K562 (cell line): ENCODE measurements around the gene SYNPO. TPM values are rescaled to one million over a fixed set of nuclear protein-coding genes. Genes with fewer than 3 reads are reported as not detected.

Experiments
- ATAC-seq: fragments of 200-7000 bp; cut with Tn5 transposase; 3 replicates; pipeline ENCODE4 v1.9.1; 2020; ENCODE audit warnings: moderate library complexity
- BruUV-seq: library from RNA; stranded (reverse); fragments of 400-500 nt; replicated peaks from 2 replicates; lab custom pipeline; 2021; lab: Mats Ljungman, UMichigan
- CTCF ChIA-PET: fragments of 300-600 bp; formaldehyde crosslinking; extraction: SDS; loops from one replicate; lab custom pipeline; 2021; ENCODE audit warnings: low intra/inter-chr PET ratio; lab: Yijun Ruan, JAX
- POLR2A ChIA-PET: fragments of 300-600, 350-650 bp; sonication (Branson Sonifier 250); formaldehyde crosslinking; extraction: SDS; loops from one replicate; lab custom pipeline; 2021; ENCODE audit warnings: antibody characterized with exemption, inconsistent platforms; lab: Yijun Ruan, JAX
- DNase-seq, 4 experiments: peaks; one replicate each; pipeline versions ENCODE4 v3.0.0 to v3.0.0-alpha.2; 2011 to 2018; ENCODE audit warnings: low spot score in 3 of 4, mixed read lengths in 3 of 4; ENCODE audit errors: extremely low read depth in 1 of 4
- FAIRE-seq: peaks from 2 replicates; lab custom pipeline; 2011; peaks lifted over from hg19 to GRCh38; lab: Jason Lieb, UNC
- H2AFZ ChIP-seq: 2 replicates; pipeline ENCODE4 v1.6.0; 2011; ENCODE audit warnings: low read depth, low read length, control low read depth, inconsistent platforms
- H3K27ac ChIP-seq: fragments of 200-600 bp; 3 replicates; pipeline ENCODE4 v1.8.0; 2011; ENCODE audit warnings: low read depth, mild to moderate bottlenecking, control low read depth, inconsistent platforms, low read length, moderate library complexity, mixed read lengths; ENCODE audit errors: extremely low read depth
- H3K27me3 ChIP-seq, 2 experiments: fragments of 300-600 bp in 1 of 2; 2 replicates in 1 of 2; 3 replicates in 1 of 2; pipeline versions ENCODE4 v1.6.0 to v1.8.0; 2011; ENCODE audit warnings: inconsistent platforms in 2 of 2, low read length in 2 of 2, mild to moderate bottlenecking in 1 of 2, mixed read lengths in 1 of 2, moderate library complexity in 1 of 2; ENCODE audit not compliant: control insufficient read depth in 2 of 2, insufficient read depth in 2 of 2
- H3K36me3 ChIP-seq: fragments of 300-600 bp; 3 replicates; pipeline ENCODE4 v1.8.0; 2011; ENCODE audit warnings: mild to moderate bottlenecking, low read length, inconsistent platforms; ENCODE audit not compliant: control insufficient read depth, insufficient read depth
- H3K4me1 ChIP-seq, 2 experiments: fragments of 200-600 bp in 1 of 2; replicated peaks in 1 of 2; 2 replicates in 1 of 2; 3 replicates in 1 of 2; pipeline versions ENCODE4 v1.5.1 to v1.8.0; 2011; ENCODE audit warnings: inconsistent platforms in 2 of 2, low read length in 2 of 2, mild to moderate bottlenecking in 1 of 2, mixed read lengths in 1 of 2, moderate library complexity in 1 of 2; ENCODE audit not compliant: control insufficient read depth in 2 of 2, insufficient read depth in 2 of 2
- H3K4me2 ChIP-seq: 2 replicates; pipeline ENCODE4 v1.6.1; 2011; ENCODE audit warnings: low read length, control low read depth, inconsistent platforms, mixed read lengths; ENCODE audit not compliant: insufficient read depth
- H3K4me3 ChIP-seq: fragments of 200-600 bp; sonication (generic), shearing (Covaris generic); 2 replicates; pipeline ENCODE4 v1.5.1; 2016; ENCODE audit warnings: control low read depth, inconsistent platforms
- H3K79me2 ChIP-seq: fragments of 200-600 bp; 3 replicates; pipeline ENCODE4 v1.8.0; 2011; ENCODE audit warnings: low read length, inconsistent platforms; ENCODE audit not compliant: control insufficient read depth, insufficient read depth
- H3K9ac ChIP-seq, 2 experiments: 2 replicates each; pipeline versions ENCODE4 v1.6.0 to v1.6.1; 2011; ENCODE audit warnings: low read depth in 2 of 2, low read length in 2 of 2, control low read depth in 1 of 2, inconsistent platforms in 1 of 2, mild to moderate bottlenecking in 1 of 2, mixed read lengths in 1 of 2; ENCODE audit not compliant: insufficient read depth in 1 of 2
- H3K9me1 ChIP-seq: one replicate; pipeline ENCODE4 v1.6.0; 2011; ENCODE audit warnings: inconsistent platforms, mild to moderate bottlenecking, low read length, moderate library complexity; ENCODE audit not compliant: control insufficient read depth, insufficient read depth
- H3K9me3 ChIP-seq: replicated peaks from 2 replicates; pipeline ENCODE4 v1.5.1; 2011; ENCODE audit warnings: low read depth, low read length, inconsistent platforms; ENCODE audit not compliant: control insufficient read depth, insufficient read depth
- H4K20me1 ChIP-seq: replicated peaks from 2 replicates; pipeline ENCODE4 v1.6.1; 2011; ENCODE audit warnings: low read length, inconsistent platforms, mixed read lengths; ENCODE audit not compliant: control insufficient read depth, insufficient read depth
- ELF4 ChIP-seq: fragments of 450-650 bp; formaldehyde crosslinking; IDR thresholded peaks from 2 replicates; pipeline ENCODE4 v1.4.0; 2022; ENCODE audit warnings: missing genetic modification characterization
- MCM7 ChIP-seq, 2 experiments: fragments of 450-650 bp; IDR thresholded peaks; 2 replicates each; pipeline ENCODE4 v1.6.1; 2016 to 2018
- RAD51 ChIP-seq: fragments of 450-650 bp; IDR thresholded peaks from 2 replicates; pipeline ENCODE4 v1.7.1; 2016; ENCODE audit warnings: low read depth, mild to moderate bottlenecking, borderline replicate concordance
- TCFL5 ChIP-seq: fragments of 250-450 bp; sonication (Bioruptor Pico); conservative IDR thresholded peaks from 2 replicates; pipeline ENCODE4 v1.6.1; 2021; ENCODE audit warnings: mild to moderate bottlenecking, moderate library complexity, matching md5 sums
- U2AF1 ChIP-seq: fragments of 200-400 bp; formaldehyde crosslinking; optimal IDR thresholded peaks from 2 replicates; pipeline ENCODE3; 2017; ENCODE audit warnings: mild to moderate bottlenecking, low read depth, low read length, moderate library complexity
- ZNF41 ChIP-seq: fragments of 250-450 bp; sonication (Bioruptor Pico); conservative IDR thresholded peaks from 2 replicates; pipeline ENCODE4 v1.4.0; 2020; ENCODE audit warnings: mild to moderate bottlenecking
- WGBS: fragments of 100-300 bp; shearing (Covaris generic); methylation state at CpG from one replicate; pipeline ENCODE4 v1.1.6; 2016; ENCODE audit warnings: low coverage, mixed read lengths; ENCODE audit not compliant: insufficient coverage; ENCODE audit errors: missing lambda C conversion rate; 5-methylcytosine and 5-hydroxymethylcytosine counted together
- in situ Hi-C: fragments of 300-500 bp; cut with MboI; formaldehyde crosslinking; loops from 4 replicates; pipeline ENCODE4 v1.15.0; 2018; ENCODE audit warnings: inconsistent platforms, mixed read lengths
- intact Hi-C: fragments of 100-400 bp; cut with micrococcal nuclease; formaldehyde crosslinking; loops from 2 replicates; pipeline ENCODE4 v1.14.2; 2022
- polyA plus RNA-seq, 8 experiments: library from polyadenylated mRNA; depleted of rRNA in 4 of 8; stranded (reverse) in 5 of 8; unstranded in 3 of 8; fragments of >200 nt; fragmentation: Nextera tagmentation in 2 of 8; fragmentation: Illumina TruSeq in 1 of 8; extraction: Ambion mirVana in 2 of 8; extraction: Trizol in 1 of 8; gene quantifications; 2 replicates each; pipeline versions ENCODE4 v1.2.1 to v1.2.3, GENCODE V29; 2011 to 2014; ENCODE audit warnings: inconsistent platforms in 1 of 8, missing spikeins in 1 of 8
- total RNA-seq, 7 experiments: library from RNA; depleted of rRNA in 6 of 7; stranded (reverse); fragments of >200 nt in 6 of 7; fragmentation: Illumina TruSeq in 2 of 7; extraction: Trizol in 2 of 7; gene quantifications; 2 replicates each; pipeline versions ENCODE4 v1.2.1 to v1.2.3, GENCODE V29; 2011 to 2021; ENCODE audit warnings: low replicate concordance in 1 of 7

The SYNPO gene
- total and polyA plus RNA-seq, 9 of the 15 experiments (the other 6 are each of a cell fraction or from before 2014, with no cell fraction given): 0.01 to 0.31 (median 0.03) TPM; not detected in 4

GRCh38 chr5:150601491-150602345 is 38.7 kb upstream of the SYNPO start (continued):
- TF ChIP-seq U2AF1 (no peak), RAD51 (no peak), MCM7 (IDR thresholded peaks at IDR 0.05) (no peak)

- Histone ChIP-seq H4K20me1 (peaks cover 5% of the 10 kb centered on the region; the same call in 1 of the 2 replicates), H3K9me3 (no peaks in the 10 kb centered on the region), H3K4me1 (no peaks in the 10 kb centered on the region), H3K4me3 (no peak overlapping the region), H3K27me3 (peaks cover 37 to 80% of the 10 kb centered on the region in 2 experiments), H3K9me1 (no peaks in the 10 kb centered on the region), H3K79me2 (no peaks in the 10 kb centered on the region), H3K9ac (no peak overlapping the region), H3K27ac (no peak overlapping the region), H3K4me2 (no peak overlapping the region), H2AFZ (no peak overlapping the region), H3K36me3 (no peaks in the 10 kb centered on the region)
- ChIA-PET POLR2A (interaction anchor here (1.1 kb wide), 1 partner anchor 11 kb away, joined by 3 read pairs; no protein-coding TSS in a partner anchor), CTCF (no interaction called here)
- BruUV-seq: no TSS peak
- DNase-seq: no peak
- FAIRE-seq: no peak
- intact Hi-C loops: no loop called here
- no peak for TF ChIP-seq TCFL5 (CRISPR knock-in tag)
- TF ChIP-seq ELF4: 0 out of 2 replicates have a peak, but pooled peaks have one; percentile 20
- TF ChIP-seq ZNF41 (CRISPR knock-in tag): no peak
- WGBS: 5% methylated on average over 4 of the region's 4 CpGs
- in situ Hi-C loops: no loop called here
- ATAC-seq: no peak
Observed at GRCh38 chr5:150603052-150603451, 37.4 kb upstream of the SYNPO start.
